ENCODE measurements around the gene TAS2R60.
"Not testable (repeated sequence)": the region's sequence is repeated elsewhere in the genome, so short reads cannot be mapped to it uniquely, and the experiment has no call there.

The TAS2R60 gene

GRCh38 chr7:143462045-143462444, 18.8 kb downstream of the TAS2R60 start:
- POLR2A ChIA-PET: no interaction called here
- CTCF ChIA-PET: no interaction called here
- no peak for DNase-seq (ENCODE audit: extremely low spot score)
- no peak for TF ChIP-seq CTCF (IDR thresholded peaks at IDR 0.05; ENCODE audit: control extremely low read depth, extremely low read depth, low read depth, missing control alignments)

DNA sequence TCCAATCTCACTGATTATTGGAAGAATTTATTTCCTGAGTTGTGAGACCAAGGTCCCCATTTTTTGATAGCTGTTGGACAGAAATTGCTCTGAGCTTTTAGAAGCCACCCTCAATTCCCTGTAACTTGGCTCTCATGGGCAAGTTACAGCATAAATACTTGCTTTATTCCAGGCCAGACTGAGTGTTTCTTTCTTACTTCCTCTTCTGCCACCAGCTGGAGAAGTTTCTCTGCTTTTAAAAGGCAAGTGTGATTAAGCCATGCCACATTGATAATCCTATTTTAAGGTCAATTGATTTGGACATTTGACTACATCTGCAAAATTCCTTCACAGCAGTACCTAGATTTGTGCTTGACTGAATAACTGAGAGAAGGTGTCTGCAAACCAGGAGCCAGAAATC, 20.3 kb downstream of the TAS2R60 start:
- ChIA-PET CTCF (no interaction called here), POLR2A (no interaction called here)
- no peak for DNase-seq (ENCODE audit: extremely low spot score)
- no peak for TF ChIP-seq CTCF (IDR thresholded peaks at IDR 0.05; ENCODE audit: control extremely low read depth, extremely low read depth, low read depth, missing control alignments)

DNA sequence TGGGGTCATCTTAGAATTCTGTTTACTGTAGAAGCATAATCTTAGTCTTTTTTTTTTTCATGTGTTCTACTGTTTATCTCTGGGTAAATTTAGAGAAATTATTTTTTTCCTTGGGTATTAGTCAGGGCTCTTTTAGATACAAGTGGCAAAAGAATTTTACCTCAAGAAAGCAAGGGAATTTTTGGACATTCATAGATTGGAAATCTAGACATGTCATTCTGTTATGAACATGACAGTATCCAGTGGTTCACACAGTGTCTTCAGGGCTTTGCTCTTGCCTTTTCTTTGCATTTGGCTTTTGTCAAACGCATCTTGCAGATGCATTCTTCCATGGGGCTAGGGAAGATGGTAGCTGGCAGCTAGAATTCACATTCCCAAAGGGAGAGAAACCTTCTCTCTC, 20.7 kb downstream of the TAS2R60 start:
- CTCF ChIA-PET: no interaction called here

DNA sequence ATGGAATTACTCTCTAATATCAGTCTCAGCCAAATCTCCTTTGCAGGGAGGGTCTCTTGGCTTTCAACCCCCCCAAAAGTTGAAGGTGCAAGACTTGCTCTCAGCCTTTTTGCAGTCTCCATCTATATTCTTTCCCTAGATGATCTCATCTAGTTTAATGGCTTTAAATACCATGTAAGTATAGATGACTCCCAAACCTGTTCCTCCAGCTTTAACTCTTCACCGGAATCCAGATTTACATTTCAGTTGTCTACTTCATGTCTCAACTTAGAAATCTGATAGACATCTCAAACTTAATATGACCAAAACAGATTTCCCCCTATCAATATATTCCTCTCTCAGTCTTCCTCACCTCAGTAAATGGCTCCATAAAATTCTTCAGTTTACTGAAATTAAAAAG, 24.5 kb downstream of the TAS2R60 start:
- no peak for TF ChIP-seq CTCF (IDR thresholded peaks at IDR 0.05; ENCODE audit: control extremely low read depth, extremely low read depth, low read depth, missing control alignments)
- ChIA-PET POLR2A (no interaction called here), CTCF (no interaction called here)
- no peak for DNase-seq (ENCODE audit: extremely low spot score)

More for the DNA sequence above, 20.7 kb downstream of the TAS2R60 start:
- TF ChIP-seq CTCF (IDR thresholded peaks at IDR 0.05; ENCODE audit: control extremely low read depth, extremely low read depth, low read depth, missing control alignments): no peak
- no peak for DNase-seq (ENCODE audit: extremely low spot score)
- POLR2A ChIA-PET: no interaction called here

DNA sequence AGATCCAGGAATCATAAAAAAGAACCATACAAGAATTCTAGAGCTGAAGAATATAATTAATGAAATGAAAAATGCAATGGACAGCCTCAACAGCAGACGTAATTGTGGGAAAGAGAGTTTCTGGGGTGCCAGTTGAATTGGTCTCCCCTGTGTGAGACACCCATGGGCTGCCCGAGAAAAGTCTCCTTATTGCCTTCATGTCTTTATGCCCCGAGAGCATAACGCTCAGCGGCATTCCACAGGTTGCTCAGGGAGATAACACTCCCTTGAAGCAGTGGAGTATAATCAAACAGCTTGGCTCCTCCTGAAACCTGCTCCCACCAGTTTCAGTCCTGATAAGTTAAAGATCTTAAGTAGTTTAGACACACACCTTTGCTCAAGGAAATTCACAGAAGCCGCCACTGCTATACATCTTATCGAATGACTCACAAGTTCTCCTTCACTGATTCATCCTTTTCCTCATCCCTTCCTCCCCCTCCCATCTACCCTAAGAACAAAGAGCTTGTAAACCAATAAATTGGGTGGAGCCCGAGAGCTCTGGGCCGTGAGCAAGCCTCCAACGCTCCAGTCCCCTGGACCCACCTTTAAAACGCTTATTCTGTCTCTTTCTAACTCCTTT, 28.9 kb downstream of the TAS2R60 start:
- POLR2A ChIA-PET; DNase-seq (ENCODE audit: extremely low spot score); CTCF ChIA-PET: not testable (repeated sequence)

DNA sequence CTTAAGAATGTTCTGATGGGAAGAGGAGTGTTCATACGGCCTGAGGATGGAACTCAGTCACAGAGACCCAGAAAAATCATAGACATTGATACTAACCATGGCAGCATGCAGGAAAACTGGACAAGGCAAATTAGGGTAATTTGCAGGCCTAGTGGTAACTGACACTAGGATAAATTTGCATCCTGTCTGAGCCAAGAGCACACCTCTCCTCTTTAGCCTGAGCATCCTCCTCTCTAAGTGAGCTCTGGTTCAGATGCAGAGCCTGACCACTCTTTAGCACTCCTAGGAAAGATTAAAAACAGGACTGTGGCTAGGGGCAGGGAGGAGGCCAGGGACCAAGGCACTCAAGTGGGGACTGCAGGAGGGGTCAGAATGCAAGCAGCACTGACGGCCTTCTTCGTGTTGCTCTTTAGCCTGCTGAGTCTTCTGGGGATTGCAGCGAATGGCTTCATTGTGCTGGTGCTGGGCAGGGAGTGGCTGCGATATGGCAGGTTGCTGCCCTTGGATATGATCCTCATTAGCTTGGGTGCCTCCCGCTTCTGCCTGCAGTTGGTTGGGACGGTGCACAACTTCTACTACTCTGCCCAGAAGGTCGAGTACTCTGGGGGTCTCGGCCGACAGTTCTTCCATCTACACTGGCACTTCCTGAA, 34.4 kb downstream of the TAS2R60 start, which contains the start of gene TAS2R41:
Gene TAS2R41 (plus strand): TSS at position 373 of the 650 bp plus-strand sequence. CDS start 0 bp downstream, at position 373.
- CTCF ChIA-PET: no interaction called here
- DNase-seq (ENCODE audit: extremely low spot score): no peak
- POLR2A ChIA-PET: no interaction called here
- TF ChIP-seq CTCF (IDR thresholded peaks at IDR 0.05; ENCODE audit: control extremely low read depth, extremely low read depth, low read depth, missing control alignments): no peak

GRCh38 chr7:143479055-143479766, 36.0 kb downstream of the TAS2R60 start:
- POLR2A ChIA-PET: no interaction called here
- CTCF ChIA-PET: interaction anchor here (1.5 kb wide), 1 partner anchor 24 kb away, joined by 5 read pairs; no protein-coding TSS in a partner anchor
- no peak for TF ChIP-seq CTCF (IDR thresholded peaks at IDR 0.05; ENCODE audit: control extremely low read depth, extremely low read depth, low read depth, missing control alignments)
- DNase-seq (ENCODE audit: extremely low spot score): no peak
